Effector memory CD4-positive, alpha-beta T cell (primary cell): ENCODE results near the gene HNRNPR.

ENCODE experiments used
- DNase-seq, 3 donors: peaks; one replicate each; pipeline ENCODE4 v3.0.0-alpha.2; 2020
- H3K27ac ChIP-seq: 2 replicates; pipeline ENCODE4 v1.7.0; 2013; ENCODE audit warnings: mild to moderate bottlenecking, low read length, moderate library complexity; ENCODE audit not compliant: insufficient read depth, poor library complexity, severe bottlenecking
- H3K27me3 ChIP-seq: replicated peaks from 2 replicates; pipeline ENCODE4 v1.7.0; 2013; ENCODE audit warnings: mild to moderate bottlenecking, low read length; ENCODE audit not compliant: insufficient read depth, control insufficient read depth, poor library complexity, severe bottlenecking
- H3K36me3 ChIP-seq: 2 replicates; pipeline ENCODE4 v1.7.0; 2013; ENCODE audit warnings: mild to moderate bottlenecking, low read length, moderate library complexity; ENCODE audit not compliant: control insufficient read depth, insufficient read depth
- H3K4me1 ChIP-seq: 2 replicates; pipeline ENCODE4 v1.7.0; 2013; ENCODE audit warnings: low read length, mild to moderate bottlenecking; ENCODE audit not compliant: control insufficient read depth, insufficient read depth, poor library complexity, severe bottlenecking
- H3K4me3 ChIP-seq: 2 replicates; pipeline ENCODE4 v1.7.0; 2013; ENCODE audit warnings: low read length, low read depth, mild to moderate bottlenecking; ENCODE audit not compliant: insufficient read depth, poor library complexity, severe bottlenecking
- H3K9me3 ChIP-seq: 2 replicates; pipeline ENCODE4 v1.7.0; 2013; ENCODE audit warnings: mild to moderate bottlenecking, low read length, moderate library complexity; ENCODE audit not compliant: control insufficient read depth

HNRNPR gene

DNA sequence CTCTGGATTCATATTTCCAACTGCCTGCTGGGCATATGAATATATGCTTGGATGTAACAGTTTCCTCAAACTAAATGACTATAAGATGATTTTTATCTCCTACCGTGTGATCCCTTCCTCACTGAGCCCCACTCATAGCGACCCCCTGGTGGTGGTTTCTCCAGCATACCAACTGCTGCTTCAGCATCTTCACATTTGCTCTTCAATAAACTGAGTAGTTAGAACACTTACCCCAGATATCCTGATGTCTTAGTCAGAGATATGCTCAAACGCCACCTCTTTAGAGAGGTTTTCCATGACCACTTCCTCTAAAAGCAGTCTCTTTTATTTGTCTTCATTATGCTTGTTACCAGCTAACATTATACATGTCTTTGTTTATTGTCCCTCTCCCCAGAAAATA is 10.2 kb upstream of the HNRNPR start:
- no peak overlapping the region for H3K27ac ChIP-seq
- no peak overlapping the region for H3K4me3 ChIP-seq
- H3K27me3 ChIP-seq: no peaks in the 10 kb centered on the region
- no peaks in the 10 kb centered on the region for H3K4me1 ChIP-seq
- DNase-seq: no peak
- H3K36me3 ChIP-seq: no peaks in the 10 kb centered on the region
- H3K9me3 ChIP-seq: no peaks in the 10 kb centered on the region

- no peak overlapping the region for H3K4me3 ChIP-seq
- H3K36me3 ChIP-seq: no peaks in the 10 kb centered on the region
- H3K9me3 ChIP-seq: no peaks in the 10 kb centered on the region
- H3K27ac ChIP-seq: no peak overlapping the region
- H3K4me1 ChIP-seq: no peaks in the 10 kb centered on the region
- DNase-seq: no peak
- H3K27me3 ChIP-seq: no peaks in the 10 kb centered on the region
Measured at GRCh38 chr1:23352096-23352695, 8.1 kb upstream of the HNRNPR start.

DNA sequence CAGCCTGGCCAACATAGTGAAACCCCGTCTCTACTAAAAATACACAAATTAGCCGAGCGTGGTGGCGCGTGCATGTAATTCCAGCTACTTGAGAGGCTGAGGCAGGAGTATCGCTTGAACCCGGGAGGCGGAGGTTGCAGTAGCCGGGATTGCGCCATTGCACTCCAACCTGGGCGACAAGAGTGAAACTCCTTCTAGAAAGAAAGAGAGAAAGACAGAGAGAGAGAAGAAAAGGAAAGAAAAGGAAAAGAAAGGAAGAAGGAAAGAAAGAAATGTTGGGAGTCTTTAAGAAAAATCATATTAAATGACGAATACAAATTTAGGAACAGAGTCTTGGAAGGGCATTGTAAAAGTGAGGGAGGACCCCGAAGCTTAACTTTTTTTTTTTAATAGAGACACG is 1.8 kb upstream of the HNRNPR start:
- Histone ChIP-seq H3K4me3 (no peak overlapping the region), H3K27me3 (no peaks in the 10 kb centered on the region), H3K9me3 (no peaks in the 10 kb centered on the region), H3K36me3 (no peaks in the 10 kb centered on the region), H3K4me1 (peaks cover 10% of the 10 kb centered on the region), H3K27ac (no peak overlapping the region)
- no peak for DNase-seq

GRCh38 chr1:23344987-23345472 is 946 bp upstream of the HNRNPR start:
- Histone ChIP-seq H3K36me3 (no peaks in the 10 kb centered on the region), H3K4me1 (peaks cover 16% of the 10 kb centered on the region), H3K9me3 (no peaks in the 10 kb centered on the region), H3K27me3 (no peaks in the 10 kb centered on the region), H3K27ac (peak overlapping the region; percentile 90), H3K4me3 (peak overlapping the region; percentile 95)
- no peak for DNase-seq

- H3K4me1 ChIP-seq: peaks cover 25% of the 10 kb centered on the region
- peak in 1 of 3 donors; percentile 5 for DNase-seq
Measured at GRCh38 chr1:23343221-23344110, 618 bp downstream of the HNRNPR start.

GRCh38 chr1:23341931-23342692 is 2.0 kb downstream of the HNRNPR start:
- DNase-seq: no peak
- peaks cover 25% of the 10 kb centered on the region for H3K4me1 ChIP-seq

More at GRCh38 chr1:23343221-23344110, 618 bp downstream of the HNRNPR start:
- Histone ChIP-seq H3K36me3 (no peaks in the 10 kb centered on the region), H3K9me3 (no peaks in the 10 kb centered on the region), H3K27me3 (no peaks in the 10 kb centered on the region), H3K4me3 (peak overlapping the region; percentile 95), H3K27ac (peak overlapping the region; percentile 90)

DNA sequence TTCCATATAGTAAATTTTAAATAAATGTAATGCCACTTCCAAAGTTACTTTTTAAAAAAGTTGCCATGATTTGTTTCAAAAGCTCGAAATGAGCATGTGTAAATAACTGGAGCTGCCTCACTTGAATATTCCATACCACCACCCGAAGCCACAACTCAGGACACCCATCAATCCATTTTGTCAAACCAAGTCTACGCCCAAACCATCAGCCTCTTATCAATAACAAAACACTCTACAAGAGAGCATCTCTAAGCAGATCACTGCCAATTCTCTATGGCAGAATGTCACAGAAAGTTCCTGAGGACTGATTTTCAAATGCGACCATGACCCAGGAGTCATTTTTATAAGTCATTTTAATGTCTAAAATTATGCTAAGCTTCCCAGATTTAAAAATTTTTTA is 4.5 kb downstream of the HNRNPR start:
- H3K4me3 ChIP-seq: no peak overlapping the region
- peaks cover 20% of the 10 kb centered on the region for H3K4me1 ChIP-seq
- no peaks in the 10 kb centered on the region for H3K9me3 ChIP-seq
- no peaks in the 10 kb centered on the region for H3K27me3 ChIP-seq
- DNase-seq: no peak
- H3K36me3 ChIP-seq: peaks cover 16% of the 10 kb centered on the region
- no peak overlapping the region for H3K27ac ChIP-seq

More at GRCh38 chr1:23341931-23342692, 2.0 kb downstream of the HNRNPR start:
- Histone ChIP-seq H3K4me3 (peak overlapping the region; percentile 95), H3K9me3 (no peaks in the 10 kb centered on the region), H3K36me3 (peaks cover 3% of the 10 kb centered on the region), H3K27me3 (no peaks in the 10 kb centered on the region), H3K27ac (peak overlapping the region; percentile 2)

GRCh38 chr1:23337869-23338268 is 6.2 kb downstream of the HNRNPR start:
- H3K27me3 ChIP-seq: no peaks in the 10 kb centered on the region
- H3K4me3 ChIP-seq: no peak overlapping the region
- no peak overlapping the region for H3K27ac ChIP-seq
- no peak for DNase-seq
- peaks cover 33% of the 10 kb centered on the region for H3K36me3 ChIP-seq
- no peaks in the 10 kb centered on the region for H3K9me3 ChIP-seq
- H3K4me1 ChIP-seq: peaks cover 20% of the 10 kb centered on the region

DNA sequence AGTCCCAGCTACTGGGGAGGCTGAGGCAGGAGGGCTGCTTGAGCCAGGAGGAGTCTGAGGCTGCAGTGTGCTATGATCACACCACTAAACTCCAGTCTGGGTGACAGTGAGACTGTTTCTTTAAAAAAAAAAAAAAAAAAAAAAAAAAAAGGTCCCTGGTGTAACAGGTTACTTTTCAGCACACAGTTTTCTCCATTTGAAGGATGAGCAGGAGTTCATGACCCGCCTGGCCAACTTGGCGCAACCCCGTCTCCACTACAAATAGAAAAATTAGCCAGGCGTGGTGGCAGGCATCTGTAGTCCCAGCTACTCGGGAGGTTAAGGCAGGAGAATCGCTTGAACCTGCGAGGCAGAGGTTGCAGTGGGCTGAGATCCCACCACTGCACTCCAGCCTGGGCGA is 12.4 kb downstream of the HNRNPR start:
- DNase-seq: no peak
- peaks cover 73% of the 10 kb centered on the region for H3K36me3 ChIP-seq

More for the DNA sequence above, 12.4 kb downstream of the HNRNPR start:
- H3K9me3 ChIP-seq: no peaks in the 10 kb centered on the region
- no peak overlapping the region for H3K4me3 ChIP-seq
- H3K27me3 ChIP-seq: no peaks in the 10 kb centered on the region
- H3K4me1 ChIP-seq: no peaks in the 10 kb centered on the region
- no peak overlapping the region for H3K27ac ChIP-seq
